Neural cell (in vitro differentiated cells): Measurements from ENCODE around the gene COL21A1. TPM values are rescaled to one million over a fixed set of nuclear protein-coding genes. Genes with fewer than 3 reads are reported as not detected.

Experiments
- H2AFZ ChIP-seq: fragments of 200-600, 300-800 bp; sonication (generic), shearing (Covaris generic); 2 replicates; pipeline ENCODE4 v1.6.0; 2014; ENCODE audit warnings: low read depth, mild to moderate bottlenecking, antibody characterized with exemption, low read length, moderate library complexity
- H3F3A ChIP-seq: fragments of 200-600 bp; shearing (Covaris generic); 2 replicates; pipeline ENCODE4 v1.6.1; 2016; ENCODE audit warnings: mild to moderate bottlenecking, moderate library complexity, mixed read lengths, antibody characterized with exemption, low read length; ENCODE audit not compliant: insufficient read depth, poor library complexity, severe bottlenecking
- H3K27ac ChIP-seq: fragments of 200-600, 300-800 bp; sonication (generic), shearing (Covaris generic); 2 replicates; pipeline ENCODE4 v1.5.1; 2014; ENCODE audit warnings: mild to moderate bottlenecking, low read length, moderate library complexity
- H3K27me3 ChIP-seq: fragments of 300-800, 200-600 bp; sonication (generic), shearing (Covaris generic); 2 replicates; pipeline ENCODE4 v1.6.0; 2014; ENCODE audit warnings: mild to moderate bottlenecking, low read depth, low read length, moderate library complexity; ENCODE audit not compliant: insufficient read depth
- H3K36me3 ChIP-seq: fragments of 300-800, 200-600 bp; sonication (generic), shearing (Covaris generic); 2 replicates; pipeline ENCODE4 v1.5.1; 2014; ENCODE audit warnings: mild to moderate bottlenecking, antibody characterized with exemption, low read length, moderate library complexity; ENCODE audit not compliant: insufficient read depth
- H3K4me2 ChIP-seq: fragments of 300-800, 200-600 bp; sonication (generic), shearing (Covaris generic); 2 replicates; pipeline ENCODE4 v1.6.0; 2014; ENCODE audit warnings: mild to moderate bottlenecking, low read length
- H3K4me3 ChIP-seq: fragments of 300-800, 200-600 bp; sonication (generic), shearing (Covaris generic); 2 replicates; pipeline ENCODE4 v1.5.1; 2014; ENCODE audit warnings: mild to moderate bottlenecking, low read length, moderate library complexity
- H3K79me2 ChIP-seq: fragments of 200-600 bp; shearing (Covaris generic); replicated peaks from 2 replicates; pipeline ENCODE4 v1.6.0; 2014; ENCODE audit warnings: mild to moderate bottlenecking, low read length, moderate library complexity; ENCODE audit not compliant: insufficient read depth
- H3K9ac ChIP-seq: fragments of 300-800, 200-600 bp; sonication (generic), shearing (Covaris generic); 2 replicates; pipeline ENCODE4 v1.6.1; 2016; ENCODE audit warnings: mild to moderate bottlenecking, low read length, mixed read lengths
- H3K9me2 ChIP-seq: fragments of 200-600 bp; shearing (Covaris generic); 2 replicates; pipeline ENCODE4 v1.6.1; 2016; ENCODE audit warnings: mild to moderate bottlenecking, low read length, mixed read lengths; ENCODE audit not compliant: insufficient read depth
- H3K9me3 ChIP-seq: fragments of 200-600, 300-800 bp; sonication (generic), shearing (Covaris generic); 2 replicates; pipeline ENCODE4 v1.6.1; 2016; ENCODE audit warnings: mild to moderate bottlenecking, mixed run types, low read length, moderate library complexity, mixed read lengths
- H4K20me1 ChIP-seq: fragments of 200-600 bp; shearing (Covaris generic); 2 replicates; pipeline ENCODE4 v1.6.1; 2016; ENCODE audit warnings: mild to moderate bottlenecking, mixed run types; ENCODE audit not compliant: insufficient read depth
- CTCF ChIP-seq: fragments of 450-650 bp; IDR thresholded peaks from 2 replicates; pipeline ENCODE4 v1.5.1; 2014; ENCODE audit warnings: antibody characterized with exemption, mild to moderate bottlenecking, moderate library complexity; ENCODE audit not compliant: poor library complexity, severe bottlenecking
- EP300 ChIP-seq: fragments of 450-650 bp; conservative IDR thresholded peaks from 2 replicates; pipeline ENCODE4 v1.6.1; 2014; ENCODE audit warnings: antibody characterized with exemption, mild to moderate bottlenecking, moderate library complexity; ENCODE audit not compliant: poor library complexity, severe bottlenecking
- EZH2 ChIP-seq: fragments of 200-600, 300-800 bp; shearing (Covaris generic), sonication (generic); IDR thresholded peaks from 2 replicates; pipeline ENCODE4 v1.6.1; 2014; ENCODE audit warnings: antibody characterized with exemption, low read length, borderline replicate concordance, mild to moderate bottlenecking; ENCODE audit not compliant: insufficient read depth, poor library complexity, severe bottlenecking
- MXI1 ChIP-seq: fragments of 450-650 bp; conservative IDR thresholded peaks from 2 replicates; pipeline ENCODE4 v1.6.1; 2014; ENCODE audit warnings: antibody characterized with exemption, mild to moderate bottlenecking; ENCODE audit not compliant: poor library complexity, severe bottlenecking
- POLR2AphosphoS5 ChIP-seq: IDR thresholded peaks from 2 replicates; pipeline ENCODE4 v1.6.1; 2012
- RAD21 ChIP-seq: fragments of 450-650 bp; conservative IDR thresholded peaks from 2 replicates; pipeline ENCODE4 v1.6.1; 2014; ENCODE audit warnings: antibody characterized with exemption, mild to moderate bottlenecking, moderate library complexity
- REST ChIP-seq: IDR thresholded peaks from 2 replicates; pipeline ENCODE4 v1.6.1; 2012; ENCODE audit warnings: borderline replicate concordance
- SMC3 ChIP-seq: fragments of 450-650 bp; conservative IDR thresholded peaks from 2 replicates; pipeline ENCODE4 v1.6.1; 2014; ENCODE audit warnings: antibody characterized with exemption, mild to moderate bottlenecking, moderate library complexity; ENCODE audit not compliant: poor library complexity
- TAF1 ChIP-seq: IDR thresholded peaks from 2 replicates; pipeline ENCODE4 v1.6.1; 2012; ENCODE audit warnings: low read depth
- polyA plus RNA-seq: library from polyadenylated mRNA; depleted of rRNA; stranded (reverse); fragments of >200 nt; gene quantifications from 2 replicates; pipeline ENCODE4 v1.2.3, GENCODE V29; 2014

COL21A1 gene
- polyA plus RNA-seq, 1 donor from 2014 or later: 0.25 TPM

- Histone ChIP-seq H3K4me3 (no peak overlapping the region), H2AFZ (no peak overlapping the region), H3K27me3 (no peaks in the 10 kb centered on the region), H3K4me2 (no peak overlapping the region), H3K9ac (no peak overlapping the region), H3K9me2 (no peaks in the 10 kb centered on the region), H3K9me3 (no peaks in the 10 kb centered on the region), H4K20me1 (no peaks in the 10 kb centered on the region), H3F3A (no peaks in the 10 kb centered on the region), H3K27ac (no peak overlapping the region), H3K36me3 (no peaks in the 10 kb centered on the region), H3K79me2 (no peaks in the 10 kb centered on the region)
- TF ChIP-seq EZH2 (no peak), POLR2AphosphoS5 (no peak), SMC3 (no peak), MXI1 (no peak), CTCF (no peak), RAD21 (no peak), TAF1 (no peak), EP300 (no peak), REST (no peak)
Measured at GRCh38 chr6:56204134-56204533, 43.2 kb downstream of the COL21A1 start.

GRCh38 chr6:56199956-56200355 lies 47.4 kb downstream of the COL21A1 start:
- H3K9ac ChIP-seq: no peak overlapping the region
- no peak for TF ChIP-seq EZH2
- TF ChIP-seq EP300: no peak
- TF ChIP-seq SMC3: no peak
- no peak for TF ChIP-seq TAF1
- TF ChIP-seq MXI1: no peak
- TF ChIP-seq REST: no peak
- TF ChIP-seq RAD21: no peak
- no peak for TF ChIP-seq POLR2AphosphoS5
- no peak for TF ChIP-seq CTCF
- H4K20me1 ChIP-seq: no peaks in the 10 kb centered on the region

More at GRCh38 chr6:56199956-56200355, 47.4 kb downstream of the COL21A1 start:
- no peak overlapping the region for H3K4me3 ChIP-seq
- no peaks in the 10 kb centered on the region for H3K79me2 ChIP-seq
- no peaks in the 10 kb centered on the region for H3K36me3 ChIP-seq
- H3F3A ChIP-seq: no peaks in the 10 kb centered on the region
- no peak overlapping the region for H2AFZ ChIP-seq
- H3K4me2 ChIP-seq: no peak overlapping the region
- H3K9me2 ChIP-seq: no peaks in the 10 kb centered on the region
- H3K27ac ChIP-seq: no peak overlapping the region
- no peaks in the 10 kb centered on the region for H3K27me3 ChIP-seq
- no peaks in the 10 kb centered on the region for H3K9me3 ChIP-seq
